GM12865 (cell line): ENCODE results near the gene HIPK2.

Experiments used
- DNase-seq: peaks from one replicate; pipeline ENCODE4 v3.0.0; 2010; ENCODE audit warnings: low read depth
- H3K4me3 ChIP-seq: 2 replicates; pipeline ENCODE4 v1.5.1; 2011; ENCODE audit warnings: mild to moderate bottlenecking, low read depth, low read length, control low read depth
- TF ChIP-seq, protein P1 (sequence below): IDR thresholded peaks from 2 replicates; pipeline ENCODE4 v1.5.1; 2011; ENCODE audit warnings: low read length, control low read depth, low read depth, inconsistent platforms; ENCODE audit not compliant: insufficient read depth; ENCODE audit errors: missing control alignments

The HIPK2 gene

GRCh38 chr7:139725858-139726484, 51.8 kb downstream of the HIPK2 start:
- DNase-seq: peak; percentile 45
- TF ChIP-seq, protein P1, sequence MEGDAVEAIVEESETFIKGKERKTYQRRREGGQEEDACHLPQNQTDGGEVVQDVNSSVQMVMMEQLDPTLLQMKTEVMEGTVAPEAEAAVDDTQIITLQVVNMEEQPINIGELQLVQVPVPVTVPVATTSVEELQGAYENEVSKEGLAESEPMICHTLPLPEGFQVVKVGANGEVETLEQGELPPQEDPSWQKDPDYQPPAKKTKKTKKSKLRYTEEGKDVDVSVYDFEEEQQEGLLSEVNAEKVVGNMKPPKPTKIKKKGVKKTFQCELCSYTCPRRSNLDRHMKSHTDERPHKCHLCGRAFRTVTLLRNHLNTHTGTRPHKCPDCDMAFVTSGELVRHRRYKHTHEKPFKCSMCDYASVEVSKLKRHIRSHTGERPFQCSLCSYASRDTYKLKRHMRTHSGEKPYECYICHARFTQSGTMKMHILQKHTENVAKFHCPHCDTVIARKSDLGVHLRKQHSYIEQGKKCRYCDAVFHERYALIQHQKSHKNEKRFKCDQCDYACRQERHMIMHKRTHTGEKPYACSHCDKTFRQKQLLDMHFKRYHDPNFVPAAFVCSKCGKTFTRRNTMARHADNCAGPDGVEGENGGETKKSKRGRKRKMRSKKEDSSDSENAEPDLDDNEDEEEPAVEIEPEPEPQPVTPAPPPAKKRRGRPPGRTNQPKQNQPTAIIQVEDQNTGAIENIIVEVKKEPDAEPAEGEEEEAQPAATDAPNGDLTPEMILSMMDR: no peak
- H3K4me3 ChIP-seq: peak overlapping the region; percentile 30

DNA sequence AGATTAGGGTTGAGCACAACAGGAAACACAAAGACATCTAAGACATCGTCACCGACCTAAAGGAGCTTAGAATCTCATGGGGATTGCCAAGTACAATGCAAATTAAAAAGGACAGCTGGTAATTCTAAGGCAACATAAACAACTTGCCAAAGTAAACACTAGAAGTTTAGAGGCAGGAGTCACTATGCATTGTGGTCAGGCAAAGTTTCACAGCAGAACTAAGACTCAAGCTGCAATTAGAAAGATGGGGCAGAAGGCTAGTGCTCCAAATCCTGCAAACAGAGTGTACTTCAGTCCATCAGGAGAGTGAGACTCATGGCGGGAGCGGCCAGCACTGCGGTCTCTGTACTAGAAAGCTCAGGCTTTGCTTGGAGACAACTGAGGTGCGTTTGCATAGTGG, 52.7 kb downstream of the HIPK2 start:
- DNase-seq: peak; percentile 89
- peak overlapping the region; percentile 11; the same call in 1 of the 2 replicates for H3K4me3 ChIP-seq
- TF ChIP-seq, protein P1: no peak

DNA sequence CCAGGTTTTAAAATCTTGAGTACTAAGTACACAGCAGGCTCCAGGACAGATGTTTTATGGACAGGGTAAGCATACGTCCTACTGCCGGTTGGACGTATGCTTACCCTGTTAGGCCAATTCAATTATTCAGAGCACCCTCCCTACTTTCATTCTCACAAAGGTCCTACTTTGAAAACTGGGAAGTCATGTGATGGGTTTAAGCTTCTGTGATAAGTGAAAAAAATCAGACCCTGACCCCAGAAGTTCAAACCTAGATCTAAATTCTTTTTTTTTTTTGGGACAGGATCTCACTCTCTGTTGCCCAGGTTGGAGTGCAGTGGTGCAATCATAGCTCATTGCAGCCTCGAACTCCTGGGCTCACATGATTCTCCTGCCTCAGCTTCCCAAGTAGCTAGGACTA, 55.2 kb downstream of the HIPK2 start:
- no peak for DNase-seq
- H3K4me3 ChIP-seq: no peak overlapping the region
- TF ChIP-seq, protein P1: no peak

- TF ChIP-seq, protein P1: no peak
- peak overlapping the region; percentile 9; the same call in 1 of the 2 replicates for H3K4me3 ChIP-seq
- no peak for DNase-seq
Observed at GRCh38 chr7:139721821-139722220, 56.0 kb downstream of the HIPK2 start.

- no peak for DNase-seq
- H3K4me3 ChIP-seq: 0 out of 2 replicates have a peak overlapping the region, but pooled peaks have one; percentile 9
- TF ChIP-seq, protein P1: no peak
Observed at GRCh38 chr7:139721417-139721816, 56.4 kb downstream of the HIPK2 start.

GRCh38 chr7:139720705-139721231, 57.0 kb downstream of the HIPK2 start:
- peak overlapping the region; percentile 6 for H3K4me3 ChIP-seq
- DNase-seq: peak; percentile 91
- TF ChIP-seq, protein P1: peak; percentile 19

DNA sequence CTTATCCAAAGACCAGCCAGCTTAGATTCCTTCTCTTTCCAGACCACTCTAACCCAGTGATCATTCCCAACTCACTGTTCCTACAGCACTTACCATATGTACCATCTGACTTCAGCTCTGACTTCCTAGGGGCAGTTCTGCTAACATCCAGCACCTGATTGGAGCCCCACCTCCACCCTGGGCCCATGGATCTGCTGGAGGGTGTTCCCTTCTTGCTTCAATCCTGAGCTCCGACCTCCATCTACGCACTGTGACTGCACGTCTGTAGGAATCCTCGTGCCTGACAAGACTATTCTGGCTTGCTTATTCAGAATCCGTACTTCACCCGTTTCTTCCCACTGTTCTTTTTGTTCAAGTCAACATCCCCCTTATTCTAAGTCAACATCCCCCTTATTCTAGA, 57.6 kb downstream of the HIPK2 start:
- DNase-seq: no peak
- TF ChIP-seq, protein P1: no peak
- H3K4me3 ChIP-seq: no peak overlapping the region
